Osteoblast (primary cell): ENCODE measurements around the gene LIN7C. TPM values are rescaled to one million over a fixed set of nuclear protein-coding genes. Genes with fewer than 3 reads are reported as not detected.

Experiments
- DNase-seq: peaks from one replicate; pipeline ENCODE4 v3.0.0; 2011; ENCODE audit warnings: low spot score, mixed read lengths; ENCODE audit not compliant: insufficient read length; ENCODE audit errors: missing footprints
- H2AFZ ChIP-seq: 2 replicates; pipeline ENCODE4 v1.6.0; 2011; ENCODE audit warnings: mild to moderate bottlenecking, low read length
- H3K27ac ChIP-seq: 2 replicates; pipeline ENCODE4 v1.5.1; 2011; ENCODE audit warnings: mild to moderate bottlenecking, low read depth, low read length, moderate library complexity
- H3K27me3 ChIP-seq: 2 replicates; pipeline ENCODE4 v1.6.0; 2012; ENCODE audit warnings: mild to moderate bottlenecking, control low read depth, inconsistent platforms, low read length, moderate library complexity; ENCODE audit not compliant: insufficient read depth
- H3K36me3 ChIP-seq: 2 replicates; pipeline ENCODE4 v1.5.1; 2011; ENCODE audit warnings: mild to moderate bottlenecking, low read length, control low read depth, moderate library complexity; ENCODE audit not compliant: insufficient read depth
- H3K4me1 ChIP-seq: 2 replicates; pipeline ENCODE4 v1.5.1; 2011; ENCODE audit warnings: mild to moderate bottlenecking, low read length, control low read depth, moderate library complexity; ENCODE audit not compliant: insufficient read depth
- H3K4me2 ChIP-seq: 2 replicates; pipeline ENCODE4 v1.6.0; 2011; ENCODE audit warnings: mild to moderate bottlenecking, low read length; ENCODE audit not compliant: insufficient read depth
- H3K4me3 ChIP-seq: fragments of 200-600 bp; sonication (generic); 3 replicates; pipeline ENCODE4 v1.5.1; 2012; ENCODE audit warnings: mild to moderate bottlenecking, low read length, inconsistent platforms; ENCODE audit not compliant: insufficient read depth
- H3K79me2 ChIP-seq: 2 replicates; pipeline ENCODE4 v1.6.0; 2012; ENCODE audit warnings: mild to moderate bottlenecking, low read length, control low read depth, inconsistent platforms; ENCODE audit not compliant: insufficient read depth
- H3K9me3 ChIP-seq: 2 replicates; pipeline ENCODE4 v1.5.1; 2011; ENCODE audit warnings: low read depth, low read length, control low read depth
- H4K20me1 ChIP-seq: 2 replicates; pipeline ENCODE4 v1.6.0; 2012; ENCODE audit warnings: mild to moderate bottlenecking, low read length, control low read depth; ENCODE audit not compliant: insufficient read depth
- total RNA-seq: library from RNA; depleted of rRNA; stranded (reverse); fragments of >200 nt; gene quantifications from 2 replicates; pipeline ENCODE4 v1.2.3, GENCODE V29; 2012
- TF ChIP-seq, protein P1 (sequence below): IDR thresholded peaks from 2 replicates; pipeline ENCODE4 v1.5.1; 2011; ENCODE audit warnings: mild to moderate bottlenecking, low read depth, low read length, moderate library complexity; ENCODE audit errors: extremely low read depth

The LIN7C gene
- total RNA-seq, 1 donor, result 69.5 TPM

DNA sequence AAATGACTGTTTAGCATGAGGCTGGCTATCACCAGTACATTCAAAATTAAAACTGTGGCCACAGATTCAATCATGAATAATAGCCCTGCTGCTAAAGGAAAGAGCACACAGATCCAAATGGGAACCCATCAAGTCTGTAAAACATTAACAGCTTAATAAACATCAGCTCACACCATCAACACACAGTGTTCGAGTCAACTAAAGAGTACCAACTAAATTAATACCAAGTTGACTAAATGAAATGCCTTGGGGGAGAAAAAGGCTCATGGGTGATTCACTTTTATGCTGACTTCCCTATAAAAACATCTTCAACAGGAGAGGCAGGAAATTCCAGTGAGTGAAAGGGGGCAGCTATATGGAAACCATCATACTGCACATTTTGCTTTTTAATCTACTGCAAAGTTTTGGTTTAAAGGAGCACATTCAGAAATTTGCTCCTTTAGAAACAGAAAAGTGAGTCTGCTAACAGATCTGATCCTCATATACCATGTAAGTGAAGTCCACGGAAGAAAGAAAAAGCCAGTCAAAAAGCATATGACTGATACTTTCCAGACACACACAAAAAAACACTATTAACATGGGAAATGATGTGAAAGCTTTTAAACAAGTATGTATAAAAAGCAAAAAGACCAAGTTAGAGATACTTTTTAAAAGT lies 50.3 kb downstream of the LIN7C start:
- TF ChIP-seq, protein P1, sequence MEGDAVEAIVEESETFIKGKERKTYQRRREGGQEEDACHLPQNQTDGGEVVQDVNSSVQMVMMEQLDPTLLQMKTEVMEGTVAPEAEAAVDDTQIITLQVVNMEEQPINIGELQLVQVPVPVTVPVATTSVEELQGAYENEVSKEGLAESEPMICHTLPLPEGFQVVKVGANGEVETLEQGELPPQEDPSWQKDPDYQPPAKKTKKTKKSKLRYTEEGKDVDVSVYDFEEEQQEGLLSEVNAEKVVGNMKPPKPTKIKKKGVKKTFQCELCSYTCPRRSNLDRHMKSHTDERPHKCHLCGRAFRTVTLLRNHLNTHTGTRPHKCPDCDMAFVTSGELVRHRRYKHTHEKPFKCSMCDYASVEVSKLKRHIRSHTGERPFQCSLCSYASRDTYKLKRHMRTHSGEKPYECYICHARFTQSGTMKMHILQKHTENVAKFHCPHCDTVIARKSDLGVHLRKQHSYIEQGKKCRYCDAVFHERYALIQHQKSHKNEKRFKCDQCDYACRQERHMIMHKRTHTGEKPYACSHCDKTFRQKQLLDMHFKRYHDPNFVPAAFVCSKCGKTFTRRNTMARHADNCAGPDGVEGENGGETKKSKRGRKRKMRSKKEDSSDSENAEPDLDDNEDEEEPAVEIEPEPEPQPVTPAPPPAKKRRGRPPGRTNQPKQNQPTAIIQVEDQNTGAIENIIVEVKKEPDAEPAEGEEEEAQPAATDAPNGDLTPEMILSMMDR, result no peak
- no peaks in the 10 kb centered on the region for H3K36me3 ChIP-seq
- H3K4me1 ChIP-seq, result peaks cover 43% of the 10 kb centered on the region
- no peaks in the 10 kb centered on the region for H3K9me3 ChIP-seq
- H3K27me3 ChIP-seq, result no peaks in the 10 kb centered on the region
- H3K4me3 ChIP-seq, result peak overlapping the region; percentile 47
- peaks cover 79% of the 10 kb centered on the region for H3K79me2 ChIP-seq
- no peaks in the 10 kb centered on the region for H4K20me1 ChIP-seq
- peak overlapping the region; percentile 49 for H2AFZ ChIP-seq
- H3K4me2 ChIP-seq, result peak overlapping the region; percentile 75
- DNase-seq, result peak; percentile 81
- H3K27ac ChIP-seq, result peak overlapping the region; percentile 66

- H3K27ac ChIP-seq, result peak overlapping the region; percentile 66
- peak overlapping the region; percentile 47 for H3K4me3 ChIP-seq
- H4K20me1 ChIP-seq, result no peaks in the 10 kb centered on the region
- no peaks in the 10 kb centered on the region for H3K9me3 ChIP-seq
- no peaks in the 10 kb centered on the region for H3K27me3 ChIP-seq
- peaks cover 82% of the 10 kb centered on the region for H3K79me2 ChIP-seq
- peak overlapping the region; percentile 75 for H3K4me2 ChIP-seq
- no peak overlapping the region for H2AFZ ChIP-seq
- TF ChIP-seq, protein P1, result no peak
- DNase-seq, result no peak
- H3K36me3 ChIP-seq, result no peaks in the 10 kb centered on the region
- peaks cover 42% of the 10 kb centered on the region for H3K4me1 ChIP-seq
Observed at GRCh38 chr11:27455667-27456066, 50.9 kb downstream of the LIN7C start.

DNA sequence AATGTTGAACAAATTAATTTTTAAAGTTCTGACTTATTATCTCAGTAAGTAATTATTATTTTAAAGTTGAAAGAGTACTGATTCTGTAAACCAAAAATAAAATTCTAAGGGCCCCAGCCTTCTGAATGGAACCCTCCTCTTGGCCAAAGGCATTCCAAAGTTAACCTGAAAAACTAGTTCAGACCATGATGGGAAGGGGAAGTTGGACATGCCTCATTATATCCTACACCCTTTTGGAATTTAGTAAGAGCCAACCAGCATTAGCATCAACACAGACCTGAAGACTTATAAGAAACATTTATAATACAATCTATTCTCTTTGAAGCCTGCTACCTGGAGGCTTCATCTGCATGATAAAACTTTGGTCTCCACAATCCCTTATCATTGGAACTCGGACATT lies 52.9 kb downstream of the LIN7C start:
- no peak for DNase-seq
- H3K79me2 ChIP-seq, result peaks cover 76% of the 10 kb centered on the region
- H3K36me3 ChIP-seq, result no peaks in the 10 kb centered on the region
- peaks cover 37% of the 10 kb centered on the region for H3K4me1 ChIP-seq
- H3K4me2 ChIP-seq, result no peak overlapping the region
- no peaks in the 10 kb centered on the region for H4K20me1 ChIP-seq
- H3K27me3 ChIP-seq, result no peaks in the 10 kb centered on the region
- no peak overlapping the region for H3K27ac ChIP-seq
- TF ChIP-seq, protein P1, result no peak
- H3K9me3 ChIP-seq, result no peaks in the 10 kb centered on the region
- no peak overlapping the region for H3K4me3 ChIP-seq
- no peak overlapping the region for H2AFZ ChIP-seq

DNA sequence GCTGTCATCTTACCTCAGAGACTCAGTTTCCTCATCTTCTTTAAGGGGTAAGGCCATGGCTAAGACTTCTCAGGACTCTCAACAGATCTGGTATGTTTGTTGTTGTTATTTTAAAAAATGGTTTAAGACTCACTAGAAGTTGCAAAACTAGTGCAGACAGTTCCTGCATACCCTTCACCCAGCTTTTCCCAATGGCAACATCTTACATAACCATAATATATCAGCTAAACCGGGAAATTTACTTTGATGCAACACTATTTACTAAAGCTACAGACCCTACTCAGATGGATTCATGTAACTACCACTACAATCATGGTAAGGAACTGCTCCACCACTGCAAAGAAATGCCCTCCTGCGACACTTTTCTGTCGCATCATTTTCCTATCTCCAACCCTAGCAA lies 54.4 kb downstream of the LIN7C start:
- no peak for DNase-seq
- TF ChIP-seq, protein P1, result no peak
- Histone ChIP-seq H3K4me2 (peak overlapping the region; percentile 59), H4K20me1 (no peaks in the 10 kb centered on the region), H3K36me3 (no peaks in the 10 kb centered on the region), H3K4me1 (peaks cover 43% of the 10 kb centered on the region), H3K79me2 (peaks cover 67% of the 10 kb centered on the region), H3K9me3 (no peaks in the 10 kb centered on the region), H2AFZ (peak overlapping the region; percentile 24), H3K4me3 (peak overlapping the region; percentile 22), H3K27ac (peak overlapping the region; percentile 73), H3K27me3 (no peaks in the 10 kb centered on the region)
